NCI-H146 (cell line): ENCODE results near the gene DMKN.
A peak's percentile ranks its signal among the peaks of the same experiment; 100 is the strongest.

Experiments
- DNase-seq: peaks from one replicate; lab custom pipeline; 2025; lab: John Stamatoyannopoulos, UW

DMKN gene

DNA sequence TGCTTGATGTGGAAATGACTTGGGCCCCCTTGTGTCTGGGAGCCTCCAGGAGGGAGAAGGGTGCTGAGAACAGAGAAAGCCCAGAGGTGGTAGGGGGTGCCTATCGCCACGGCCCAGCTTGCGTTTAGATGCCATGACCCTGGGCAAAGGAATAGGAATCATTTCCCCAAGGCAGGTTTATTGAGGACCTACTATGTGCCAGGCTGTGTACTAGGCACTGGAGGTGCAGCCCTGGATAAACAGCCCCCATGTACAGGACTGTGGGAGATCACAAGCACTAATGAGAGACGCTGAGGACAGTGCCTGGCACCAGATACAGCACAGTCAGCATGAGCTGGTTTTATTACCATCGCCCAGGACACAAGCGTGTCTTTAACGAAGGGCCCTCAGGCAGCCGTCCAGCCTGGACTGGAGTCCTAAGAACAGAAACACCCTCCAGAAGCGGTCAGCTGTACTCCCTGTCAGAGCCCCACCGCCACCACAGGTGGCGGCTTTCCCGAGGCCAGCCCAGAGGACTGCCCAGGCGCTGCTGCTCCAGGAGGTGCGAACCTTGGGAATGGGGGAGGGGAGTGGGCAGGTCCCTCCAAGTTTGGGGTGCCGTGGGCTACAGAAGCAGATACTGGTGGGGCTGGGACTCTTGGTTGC is 36.6 kb upstream of the DMKN start:
- DNase-seq = no peak

- DNase-seq = peak; percentile 87
Observed at GRCh38 chr19:35549174-35549788, 35.8 kb upstream of the DMKN start.

DNA sequence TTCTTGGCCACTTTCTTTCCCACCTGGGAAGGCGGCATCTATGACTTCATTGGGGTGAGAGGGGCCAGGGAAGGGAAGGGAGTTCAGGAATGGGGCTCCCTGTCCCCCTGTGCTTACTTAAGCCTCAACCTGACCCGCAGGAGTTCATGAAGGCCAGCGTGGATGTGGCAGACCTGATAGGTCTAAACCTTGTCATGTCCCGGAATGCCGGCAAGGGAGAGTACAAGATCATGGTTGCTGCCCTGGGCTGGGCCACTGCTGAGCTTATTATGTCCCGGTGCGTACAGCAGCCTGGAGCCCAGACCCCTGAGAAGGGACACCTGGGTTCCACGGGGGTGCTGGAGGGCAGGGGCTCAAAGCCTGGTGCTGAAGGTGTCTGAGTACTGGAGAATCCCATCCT is 33.1 kb upstream of the DMKN start:
- no peak for DNase-seq

DNA sequence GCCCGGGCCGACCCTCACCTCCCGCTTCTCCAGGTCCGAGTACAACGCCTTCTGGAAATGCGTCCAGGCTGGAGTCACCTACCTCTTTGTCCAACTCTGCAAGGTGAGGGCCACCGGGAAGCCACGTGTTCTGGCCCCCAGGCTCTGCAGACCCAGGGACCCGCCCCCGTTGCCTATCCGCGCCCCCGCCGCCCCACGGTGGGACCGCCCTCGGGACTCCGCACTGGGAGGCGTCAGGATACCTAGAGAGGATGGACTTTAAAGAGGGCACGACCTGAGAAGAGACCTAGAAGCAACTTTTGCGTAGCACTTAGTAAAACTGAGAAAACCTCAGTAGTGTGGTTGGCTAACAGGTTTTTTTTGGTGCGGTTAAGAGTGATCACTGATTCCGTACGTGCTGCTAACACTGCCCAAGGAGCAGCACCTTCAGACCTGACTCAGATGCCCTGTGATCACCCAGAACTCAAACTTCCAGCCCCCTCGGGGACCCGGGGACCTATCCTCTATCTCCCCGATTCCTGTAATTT is 32.5 kb upstream of the DMKN start:
- DNase-seq = peak; percentile 62

- DNase-seq = peak; percentile 91
Observed at GRCh38 chr19:35545001-35545854, 31.8 kb upstream of the DMKN start, which contains the start of gene TMEM147. TSS of gene TMEM147 (plus strand) at chr19:35545626. CDS start at chr19:35545740, 114 bp downstream.

DNA sequence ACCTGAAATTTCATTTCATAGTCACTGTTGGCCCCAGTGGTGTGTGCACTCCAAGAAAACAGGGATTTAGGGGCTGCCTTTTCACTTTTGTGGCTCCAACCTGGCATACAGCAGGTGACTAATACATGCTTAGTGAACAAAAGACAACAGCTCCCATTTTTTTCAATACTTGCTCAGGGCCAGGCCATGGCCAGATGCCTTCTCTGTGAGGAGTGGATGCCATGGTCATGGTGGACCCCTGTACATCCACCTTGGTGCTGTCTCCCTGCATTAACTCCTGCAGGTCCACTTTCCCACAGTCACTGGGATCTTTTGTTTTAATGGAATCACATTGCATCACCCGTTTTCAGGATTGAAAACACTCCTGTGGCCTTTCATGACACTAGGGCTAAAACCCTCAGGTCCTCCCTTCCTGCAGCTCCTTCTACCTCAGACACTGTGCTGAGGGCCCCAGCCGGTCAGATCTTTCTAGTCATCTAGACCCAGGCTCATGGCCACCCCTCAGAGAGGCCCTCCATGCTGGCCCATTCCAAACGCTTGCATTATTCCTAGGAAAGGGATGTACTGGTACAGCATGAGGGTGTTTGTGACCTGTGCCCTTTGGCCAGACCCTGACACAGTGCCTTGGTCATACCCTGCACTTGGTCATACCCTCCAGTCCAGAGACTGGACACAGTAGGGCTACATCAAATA is 30.8 kb upstream of the DMKN start:
- DNase-seq = no peak

- DNase-seq = no peak
Observed at GRCh38 chr19:35543280-35544109, 30.0 kb upstream of the DMKN start.

- no peak for DNase-seq
Observed at GRCh38 chr19:35542209-35542608, 28.8 kb upstream of the DMKN start.

DNA sequence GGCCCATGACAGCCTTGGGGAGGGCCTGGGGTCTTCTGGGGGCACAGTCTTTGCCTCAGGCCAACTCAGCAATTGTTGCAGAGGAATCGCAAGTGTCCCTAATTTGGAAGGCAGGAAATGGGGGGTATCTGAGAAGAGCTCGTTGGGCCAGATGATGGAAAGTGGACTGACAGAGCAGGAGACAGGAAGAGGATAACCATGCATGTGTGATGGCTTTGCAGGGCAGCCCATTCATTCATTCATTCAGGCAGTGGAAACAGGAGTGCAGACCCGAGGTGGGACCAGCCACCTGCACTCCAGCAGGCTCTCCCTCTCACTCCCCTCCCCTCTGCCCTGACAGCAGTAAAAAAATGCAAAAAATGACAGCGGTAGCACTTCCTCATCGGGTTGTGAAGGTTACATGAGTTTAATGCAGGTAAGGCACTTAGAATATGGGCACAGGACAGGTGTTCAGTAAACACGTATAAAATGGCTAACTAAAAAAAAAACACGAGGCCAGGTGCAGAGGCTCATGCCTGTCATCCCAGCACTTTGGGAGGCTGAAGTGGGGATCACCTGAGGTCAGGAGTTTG is 27.0 kb upstream of the DMKN start:
- no peak for DNase-seq

- DNase-seq = no peak
Observed at GRCh38 chr19:35539850-35540249, 26.4 kb upstream of the DMKN start.

DNA sequence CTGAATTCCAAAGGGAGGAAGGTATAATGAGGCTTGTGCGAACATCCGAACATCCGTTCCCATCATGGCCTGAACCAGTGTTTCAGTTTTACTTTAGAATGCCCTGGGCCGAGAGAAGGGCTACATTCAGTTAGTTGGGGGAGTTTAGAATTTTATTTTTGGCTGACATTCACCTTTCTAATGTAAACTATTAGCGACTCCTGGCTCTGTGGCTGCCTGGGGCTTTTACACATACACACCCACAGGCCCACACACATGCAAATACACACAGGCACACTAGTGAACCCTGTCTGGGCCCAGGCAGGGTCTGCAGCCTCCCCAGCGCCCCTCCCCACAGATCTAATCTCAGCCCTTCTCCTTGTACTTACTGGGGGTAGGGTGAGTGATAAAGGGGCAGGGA is 25.9 kb upstream of the DMKN start:
- no peak for DNase-seq

- no peak for DNase-seq
Observed at GRCh38 chr19:35534803-35535480, 21.5 kb upstream of the DMKN start.

GRCh38 chr19:35533822-35534392 is 20.5 kb upstream of the DMKN start:
- DNase-seq = peak; percentile 24

GRCh38 chr19:35533201-35533821 is 19.9 kb upstream of the DMKN start, which contains the start of gene GAPDHS:
TSS of gene GAPDHS (plus strand) at chr19:35533456. CDS start at chr19:35533528, 72 bp downstream.
- DNase-seq = no peak

DNA sequence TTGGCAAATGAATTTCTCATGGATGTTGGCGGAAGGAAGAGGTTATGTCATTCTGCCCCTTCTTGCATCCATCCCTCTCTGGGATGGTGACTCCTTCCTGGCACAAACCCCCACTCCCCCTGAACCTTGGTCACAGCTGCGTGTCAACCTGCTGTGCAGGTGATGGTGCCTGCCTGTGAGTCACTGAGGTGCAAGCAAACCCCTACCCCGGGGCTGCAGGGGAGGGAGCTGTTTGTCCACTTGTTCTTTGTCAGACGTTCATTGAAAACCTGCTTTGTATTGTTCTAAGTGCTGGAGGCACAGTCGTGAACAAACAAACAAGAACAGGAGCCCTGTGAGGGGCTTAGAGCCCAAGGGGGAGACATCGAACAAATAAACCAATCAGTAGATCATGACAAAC is 17.8 kb upstream of the DMKN start:
- peak; percentile 83 for DNase-seq

- no peak for DNase-seq
Observed at GRCh38 chr19:35529241-35530218, 16.1 kb upstream of the DMKN start.

DNA sequence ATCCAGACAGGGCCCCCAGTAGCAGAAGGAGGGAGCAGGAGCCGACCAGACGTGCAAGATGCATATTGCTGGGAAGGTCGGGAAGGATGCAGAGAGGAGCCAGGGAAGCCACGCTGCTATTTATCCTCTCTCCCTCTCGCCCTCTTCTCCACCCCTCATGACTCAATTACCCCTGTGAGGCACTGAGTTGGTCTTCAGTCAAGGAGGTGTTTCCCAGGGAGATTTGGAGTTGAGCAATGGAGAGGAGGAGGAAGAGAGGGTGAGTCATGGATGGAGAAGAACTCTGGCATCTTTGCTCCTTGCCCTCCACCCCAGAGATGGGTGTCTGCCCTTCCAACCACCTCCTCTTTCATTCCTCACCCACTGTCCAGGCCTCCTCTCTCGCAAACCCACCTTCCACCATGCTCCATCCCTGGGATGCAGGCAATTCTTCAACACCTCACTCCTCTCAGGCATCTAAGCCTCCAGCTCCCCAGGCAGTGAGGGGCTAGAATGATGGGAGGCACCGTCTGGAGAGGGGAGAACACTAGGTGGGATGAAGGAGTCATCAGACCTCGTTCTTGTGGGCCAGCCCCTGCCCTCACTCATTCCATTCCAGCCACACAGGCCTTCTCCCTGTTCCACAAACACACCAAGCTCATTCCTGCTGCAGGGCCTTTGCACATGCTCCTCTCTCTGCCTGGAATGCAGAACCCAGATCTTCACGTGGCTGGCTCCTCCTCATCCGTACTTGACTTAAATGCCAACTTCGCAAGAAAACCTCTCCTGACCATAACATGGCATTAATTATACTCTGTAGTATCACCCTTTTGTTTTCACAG is 15.0 kb upstream of the DMKN start, which contains the start of gene SBSN:
TSS of gene SBSN (minus strand) at position 94 of the 821 bp plus-strand sequence. CDS start at position 64, 30 bp downstream.
- no peak for DNase-seq
